Measurements from ENCODE around the gene TEX9. TPM values are rescaled to one million over a fixed set of nuclear protein-coding genes. Genes with fewer than 3 reads are reported as not detected.
A peak's percentile ranks its signal among the peaks of the same experiment; 100 is the strongest.
"Not testable (repeated sequence)": the region's sequence is repeated elsewhere in the genome, so short reads cannot be mapped to it uniquely, and the experiment has no call there.

TEX9 gene
- total RNA-seq, result under 0.01 and 0.44 TPM in 2 replicates

GRCh38 chr15:56365075-56365711, at the start of gene TEX9:
TEX9 (plus strand) TSS chr15:56365426; CDS start chr15:56365451, 25 bp downstream.
- peak; percentile 41 to 68 for DNase-seq (ENCODE audit: low read depth in 2 of 2)

- not testable (repeated sequence) for DNase-seq (ENCODE audit: low read depth in 2 of 2)
Measured at GRCh38 chr15:56316561-56316960, 48.7 kb upstream of the TEX9 start.

GRCh38 chr15:56320316-56320715, 44.9 kb upstream of the TEX9 start:
- no peak for DNase-seq (ENCODE audit: low read depth in 2 of 2)

- DNase-seq (ENCODE audit: low read depth in 2 of 2), result no peak
Measured at GRCh38 chr15:56320861-56321260, 44.4 kb upstream of the TEX9 start.

GRCh38 chr15:56322444-56322843, 42.8 kb upstream of the TEX9 start:
- DNase-seq (ENCODE audit: low read depth in 2 of 2), result no peak

DNA sequence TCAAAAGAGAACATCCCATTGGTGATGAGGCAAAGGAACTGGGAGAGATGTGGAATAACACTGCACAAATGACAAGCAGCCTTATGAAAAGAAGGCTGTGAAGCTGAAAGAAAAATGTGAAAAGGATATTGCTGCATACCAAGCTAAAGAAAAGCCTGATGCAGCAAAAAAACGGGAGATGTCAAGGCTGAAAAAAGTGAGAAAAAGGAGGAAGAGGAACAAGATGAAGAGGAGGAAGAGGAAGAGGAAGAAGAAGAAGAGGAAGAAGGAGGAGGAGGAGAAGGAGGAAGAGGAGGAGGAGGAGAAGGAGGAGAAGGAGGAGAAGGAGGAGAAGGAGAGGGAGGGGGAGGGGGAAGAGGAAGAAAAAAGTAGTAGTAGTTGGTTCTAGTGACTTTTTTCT, 41.8 kb upstream of the TEX9 start:
- no peak for DNase-seq (ENCODE audit: low read depth in 2 of 2)

DNA sequence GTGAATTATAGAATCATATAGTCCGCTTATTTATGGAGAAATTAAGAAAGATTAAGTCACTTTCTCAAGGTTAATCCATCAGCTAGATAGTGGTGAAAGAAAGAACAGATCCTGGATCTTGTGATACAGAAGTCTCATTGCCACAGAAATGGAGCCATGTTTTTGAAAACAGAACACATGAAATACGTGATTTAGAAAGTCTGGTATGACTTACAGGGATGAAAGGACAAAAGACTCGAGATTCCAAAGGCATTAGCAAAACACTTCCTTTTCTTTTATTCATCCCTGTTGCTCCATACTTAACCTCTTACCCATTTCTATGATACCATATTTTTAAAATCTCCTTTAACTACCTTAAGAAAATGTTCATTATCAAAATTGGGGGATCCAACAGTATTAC, 40.0 kb upstream of the TEX9 start:
- peak in 1 of 2 donors; percentile 3 for DNase-seq (ENCODE audit: low read depth in 2 of 2)

DNA sequence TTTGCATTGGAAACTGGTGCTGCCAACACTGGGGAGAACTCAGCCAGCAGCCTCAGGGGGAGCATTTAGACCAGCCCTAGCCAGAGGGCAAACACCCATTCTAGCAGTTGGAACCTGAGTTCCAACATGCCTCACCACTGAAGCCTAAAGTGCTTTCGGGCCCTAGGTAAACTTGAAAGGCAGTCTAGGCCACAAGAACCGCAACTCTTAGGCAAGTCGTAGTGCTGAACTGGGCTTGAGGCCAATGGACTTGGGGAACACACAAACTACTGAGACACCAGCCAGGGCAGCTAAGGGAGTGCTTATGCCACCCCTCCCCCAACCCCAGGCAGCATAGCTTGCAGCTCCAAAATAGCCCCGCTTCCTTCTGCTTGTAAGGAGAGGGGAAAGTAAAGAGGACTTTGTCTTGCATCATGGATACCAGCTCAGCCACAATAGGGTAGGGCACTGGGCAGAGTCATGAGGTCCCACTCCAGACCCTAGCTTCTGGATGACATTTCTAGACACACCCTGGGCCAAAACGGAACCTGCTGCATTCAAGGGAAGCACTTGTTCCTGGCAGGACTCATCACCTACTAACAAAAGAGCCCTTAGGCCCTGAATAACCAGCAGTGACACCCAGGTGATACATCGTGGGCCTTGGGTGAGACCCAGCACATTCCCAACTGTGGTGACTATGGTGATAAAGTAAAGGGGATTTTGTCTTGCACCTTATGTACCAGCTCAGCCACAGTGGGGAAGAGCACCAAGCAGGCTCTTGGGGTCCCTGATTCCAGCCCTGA, 37.3 kb upstream of the TEX9 start:
- no peak for DNase-seq (ENCODE audit: low read depth in 2 of 2)

DNA sequence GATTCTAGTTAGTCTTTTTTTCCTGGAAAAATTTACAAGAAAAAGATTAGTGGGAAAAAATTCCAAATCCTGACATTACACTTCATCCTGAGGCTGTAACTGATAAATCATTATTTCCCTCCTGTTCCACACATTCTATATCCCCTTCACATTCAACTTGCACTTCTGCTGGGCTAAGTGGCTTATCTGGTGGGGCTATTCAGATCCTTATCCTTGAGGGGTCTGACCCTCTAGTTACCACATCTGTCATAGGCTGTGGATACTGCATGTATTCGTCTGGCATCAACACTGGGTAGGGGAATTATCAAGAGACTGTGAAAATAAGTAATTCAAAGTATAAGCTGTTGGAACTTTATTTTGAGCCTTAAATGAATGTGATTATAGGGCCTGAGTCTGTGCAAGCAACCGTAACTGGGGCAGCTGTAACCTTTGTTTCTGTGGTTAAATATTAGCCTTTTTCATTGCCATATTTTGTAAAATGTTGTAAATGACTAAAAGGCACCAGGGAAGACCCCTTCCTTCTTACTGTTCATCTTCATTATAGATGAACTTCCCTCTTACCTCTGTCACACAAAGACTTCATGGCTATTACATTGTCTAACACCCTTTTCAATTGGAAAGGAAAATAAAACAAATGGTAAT, 28.0 kb upstream of the TEX9 start:
- DNase-seq (ENCODE audit: low read depth in 2 of 2), result no peak

DNA sequence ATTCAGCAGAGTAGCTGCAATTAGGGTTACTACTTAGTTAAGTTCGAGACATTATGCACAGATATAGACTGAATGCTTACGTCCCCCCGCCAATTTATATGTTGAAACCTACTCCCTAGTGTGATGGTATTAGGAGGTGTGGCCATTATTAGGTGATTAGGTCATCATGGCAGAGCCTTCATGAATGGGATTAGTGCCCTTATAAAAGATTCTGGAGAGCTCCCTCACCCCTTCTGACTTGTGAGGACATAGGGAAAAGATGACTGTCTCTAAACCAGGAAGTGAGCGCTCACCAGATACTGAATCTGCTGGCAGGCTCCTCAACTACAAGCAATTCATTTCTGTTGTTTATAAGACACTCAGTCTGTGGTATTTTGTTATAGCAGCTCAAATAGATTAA, 25.6 kb upstream of the TEX9 start:
- DNase-seq (ENCODE audit: low read depth in 2 of 2), result peak in 1 of 2 donors; percentile 45

- no peak for DNase-seq (ENCODE audit: low read depth in 2 of 2)
Measured at GRCh38 chr15:56341201-56341600, 24.0 kb upstream of the TEX9 start.

DNA sequence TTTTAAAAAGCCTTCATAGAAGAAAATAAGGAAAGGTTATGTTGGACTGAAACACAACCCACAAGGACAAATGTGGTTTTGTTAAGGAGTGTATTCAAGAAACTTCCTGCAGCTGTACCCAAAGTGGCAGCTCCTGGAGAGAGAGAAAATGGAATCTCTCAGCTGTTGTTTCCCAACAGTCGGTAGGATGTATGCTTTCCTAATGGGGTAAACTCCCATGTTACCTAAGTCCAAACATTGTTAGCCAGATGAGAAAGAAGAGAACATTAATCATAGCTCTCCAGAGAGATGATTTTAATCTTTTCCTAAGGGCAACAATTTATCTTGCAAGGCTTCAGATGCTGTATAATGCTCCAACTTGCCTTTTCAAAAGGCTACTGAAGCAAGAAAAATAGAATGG, 22.6 kb upstream of the TEX9 start:
- no peak for DNase-seq (ENCODE audit: low read depth in 2 of 2)

DNA sequence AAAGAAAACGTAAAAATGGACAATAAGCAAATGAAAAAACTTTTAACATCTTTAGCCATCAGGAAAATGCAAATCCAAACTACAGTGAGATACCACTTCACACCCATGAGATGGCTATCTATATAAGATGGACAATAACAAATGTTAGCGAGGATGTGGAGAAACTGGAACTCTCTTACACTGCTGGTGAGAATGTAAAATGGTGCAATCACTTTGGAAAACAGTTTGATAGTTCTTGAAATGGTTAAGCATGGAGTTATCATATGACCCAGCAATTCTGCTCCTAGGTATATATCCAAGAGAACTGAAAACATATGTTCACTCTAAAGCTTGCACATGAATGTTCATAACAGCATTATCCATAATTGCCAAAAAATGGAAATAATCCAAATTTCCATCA, 21.3 kb upstream of the TEX9 start:
- no peak for DNase-seq (ENCODE audit: low read depth in 2 of 2)

DNA sequence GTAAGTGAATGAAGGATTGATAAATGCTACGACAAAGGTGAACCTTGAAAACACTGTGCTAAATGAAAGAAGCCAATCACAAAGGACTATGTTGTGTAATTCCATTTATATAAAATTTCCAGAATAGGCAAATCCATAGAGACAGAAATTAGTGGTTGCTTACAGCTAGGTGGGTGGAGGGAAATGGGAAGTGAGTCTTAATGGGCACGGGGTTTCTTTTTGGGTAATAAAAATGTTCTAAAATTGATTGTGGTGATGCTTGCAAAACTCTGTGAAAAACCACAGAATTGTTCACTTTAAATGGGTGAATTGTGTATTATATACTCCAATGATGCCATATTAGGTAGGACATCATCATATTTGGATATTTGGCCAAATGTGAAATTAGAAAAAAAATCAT, 20.9 kb upstream of the TEX9 start:
- DNase-seq (ENCODE audit: low read depth in 2 of 2), result no peak

DNA sequence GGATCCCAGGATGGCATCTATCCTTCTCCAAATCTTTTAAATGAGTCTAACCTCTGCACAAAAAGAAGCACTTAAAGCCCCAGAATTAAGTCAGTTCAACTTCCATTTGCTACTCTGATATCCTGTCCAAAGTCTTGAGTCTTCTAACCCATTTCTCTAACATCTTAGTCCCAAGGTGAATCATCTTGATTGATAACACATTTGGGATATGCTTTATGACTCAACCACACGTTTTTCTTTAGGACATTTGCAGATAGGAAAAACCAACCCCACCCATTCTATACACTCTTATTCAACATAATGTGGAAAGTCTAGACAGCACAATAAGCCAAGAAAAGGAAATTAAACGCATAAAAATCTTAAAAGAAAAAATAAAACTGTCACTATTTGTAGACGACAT, 18.8 kb upstream of the TEX9 start:
- no peak for DNase-seq (ENCODE audit: low read depth in 2 of 2)

DNA sequence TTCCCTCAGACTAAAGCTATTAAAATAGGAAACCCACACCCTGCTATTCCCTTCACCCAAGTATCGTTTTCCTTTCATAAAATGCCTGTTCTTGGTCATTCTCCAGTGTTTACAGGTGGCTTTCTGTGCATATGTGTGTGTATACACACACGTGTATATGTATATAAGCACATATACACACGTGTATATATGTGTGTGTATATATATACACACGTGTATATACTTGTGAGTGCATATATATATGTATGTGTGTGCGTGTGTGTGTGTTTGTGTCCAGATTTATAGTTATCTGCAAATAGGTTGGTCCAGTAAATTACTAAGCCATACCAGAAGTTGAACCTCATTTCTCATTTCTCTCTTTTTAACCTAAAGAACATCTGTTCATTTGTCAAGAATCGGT, 15.7 kb upstream of the TEX9 start:
- no peak for DNase-seq (ENCODE audit: low read depth in 2 of 2)

- DNase-seq (ENCODE audit: low read depth in 2 of 2), result no peak
Measured at GRCh38 chr15:56351353-56351752, 13.9 kb upstream of the TEX9 start.

- no peak for DNase-seq (ENCODE audit: low read depth in 2 of 2)
Measured at GRCh38 chr15:56351957-56352506, 13.2 kb upstream of the TEX9 start.

DNA sequence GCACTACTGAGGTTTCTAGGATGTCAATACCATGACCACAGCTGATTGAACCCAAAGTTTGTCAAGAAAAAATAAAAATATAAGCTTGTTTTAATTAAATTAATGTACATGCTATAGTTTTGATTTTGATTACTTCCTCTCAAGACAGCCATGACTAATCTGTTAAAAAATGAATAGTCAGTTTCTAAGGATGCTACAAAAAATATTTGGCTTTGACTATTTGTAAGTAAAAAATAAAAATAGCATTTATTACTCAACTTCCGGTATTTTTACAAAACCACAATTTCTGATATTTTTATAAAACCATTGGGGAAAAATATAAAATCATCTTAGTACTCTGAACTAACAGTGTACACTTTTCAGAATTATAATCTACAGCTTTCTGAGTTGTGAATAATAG, 12.1 kb upstream of the TEX9 start:
- DNase-seq (ENCODE audit: low read depth in 2 of 2), result peak in 1 of 2 donors; percentile 17

GRCh38 chr15:56353740-56354139, 11.5 kb upstream of the TEX9 start:
- DNase-seq (ENCODE audit: low read depth in 2 of 2), result no peak

- peak in 1 of 2 donors; percentile 2 for DNase-seq (ENCODE audit: low read depth in 2 of 2)
Measured at GRCh38 chr15:56356616-56357015, 8.6 kb upstream of the TEX9 start.

DNA sequence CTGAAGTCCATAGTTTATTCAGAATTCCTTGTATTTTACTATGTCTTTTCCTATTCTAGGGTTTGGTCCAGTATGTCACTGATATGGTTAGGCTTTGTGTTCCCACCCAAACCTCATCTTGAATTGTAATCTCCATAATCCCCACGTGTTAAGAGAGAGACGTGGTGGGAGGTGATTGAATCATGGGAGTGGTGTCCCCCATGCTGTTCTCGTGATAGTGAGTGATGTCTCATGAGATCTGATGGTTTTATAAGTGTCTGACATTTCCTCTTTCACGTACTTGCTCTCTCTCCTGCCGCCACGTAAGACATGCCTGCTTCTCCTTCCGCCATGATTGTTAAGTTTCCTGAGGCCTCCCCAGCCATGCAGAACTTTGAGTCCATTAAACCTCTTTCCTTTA, 6.6 kb upstream of the TEX9 start:
- no peak for DNase-seq (ENCODE audit: low read depth in 2 of 2)

All from lung microvascular endothelial cell (primary cell).